ENCODE data around the gene STON1.
"Not testable (repeated sequence)": the region's sequence is repeated elsewhere in the genome, so short reads cannot be mapped to it uniquely, and the experiment has no call there.

The STON1 gene

GRCh38 chr2:48530033-48530811 is at the start of gene STON1:
TSS of gene STON1 (plus strand) at chr2:48530154. CDS start at chr2:48580634, 50,480 bp downstream.
- DNase-seq, result no peak

- no peak for DNase-seq
Observed at GRCh38 chr2:48480526-48480925, 49.4 kb upstream of the STON1 start.

GRCh38 chr2:48482313-48482712 is 47.6 kb upstream of the STON1 start:
- DNase-seq, result no peak

GRCh38 chr2:48482769-48483168 is 47.2 kb upstream of the STON1 start:
- peak; percentile 74 for DNase-seq

- no peak for DNase-seq
Observed at GRCh38 chr2:48483506-48483905, 46.4 kb upstream of the STON1 start.

GRCh38 chr2:48483916-48484315 is 46.0 kb upstream of the STON1 start:
- no peak for DNase-seq

- no peak for DNase-seq
Observed at GRCh38 chr2:48488545-48488944, 41.4 kb upstream of the STON1 start.

- no peak for DNase-seq
Observed at GRCh38 chr2:48496849-48497248, 33.1 kb upstream of the STON1 start.

- no peak for DNase-seq
Observed at GRCh38 chr2:48504647-48505327, 25.2 kb upstream of the STON1 start.

GRCh38 chr2:48507111-48507510 is 22.8 kb upstream of the STON1 start:
- no peak for DNase-seq

GRCh38 chr2:48508461-48509124 is 21.4 kb upstream of the STON1 start:
- no peak for DNase-seq

GRCh38 chr2:48510329-48510728 is 19.6 kb upstream of the STON1 start:
- DNase-seq, result no peak

GRCh38 chr2:48511849-48512470 is 18.0 kb upstream of the STON1 start:
- DNase-seq, result no peak

GRCh38 chr2:48512571-48512970 is 17.4 kb upstream of the STON1 start:
- DNase-seq, result no peak

- DNase-seq, result no peak
Observed at GRCh38 chr2:48514348-48515003, 15.5 kb upstream of the STON1 start.

GRCh38 chr2:48515513-48515985 is 14.4 kb upstream of the STON1 start:
- DNase-seq, result no peak

- no peak for DNase-seq
Observed at GRCh38 chr2:48519593-48519992, 10.4 kb upstream of the STON1 start.

- not testable (repeated sequence) for DNase-seq
Observed at GRCh38 chr2:48524756-48525155, 5.2 kb upstream of the STON1 start.

GRCh38 chr2:48525269-48525943 is 4.5 kb upstream of the STON1 start:
- no peak for DNase-seq

- no peak for DNase-seq
Observed at GRCh38 chr2:48527226-48527885, 2.6 kb upstream of the STON1 start.

GRCh38 chr2:48528431-48528830 is 1.5 kb upstream of the STON1 start:
- no peak for DNase-seq

- peak; percentile 45 for DNase-seq
Observed at GRCh38 chr2:48529194-48529593, 760 bp upstream of the STON1 start.
